Activated CD4-positive, CD25-positive, alpha-beta regulatory T cell treated with anti-CD3 and anti-CD28 coated beads, Interleukin-2, amount 50 U/mL, for 24 hours (primary cell): ENCODE results near the gene CCDC174.
"Not testable (repeated sequence)": the region's sequence is repeated elsewhere in the genome, so short reads cannot be mapped to it uniquely, and the experiment has no call there.

Experiments used
- ATAC-seq, 2 donors: fragments of 150-1000 bp; cut with Tn5 transposase; one replicate each; pipeline ENCODE4 v1.10.0; 2021; ENCODE audit warnings: mild to moderate bottlenecking in 1 of 2, moderate library complexity in 1 of 2

Gene CCDC174

DNA sequence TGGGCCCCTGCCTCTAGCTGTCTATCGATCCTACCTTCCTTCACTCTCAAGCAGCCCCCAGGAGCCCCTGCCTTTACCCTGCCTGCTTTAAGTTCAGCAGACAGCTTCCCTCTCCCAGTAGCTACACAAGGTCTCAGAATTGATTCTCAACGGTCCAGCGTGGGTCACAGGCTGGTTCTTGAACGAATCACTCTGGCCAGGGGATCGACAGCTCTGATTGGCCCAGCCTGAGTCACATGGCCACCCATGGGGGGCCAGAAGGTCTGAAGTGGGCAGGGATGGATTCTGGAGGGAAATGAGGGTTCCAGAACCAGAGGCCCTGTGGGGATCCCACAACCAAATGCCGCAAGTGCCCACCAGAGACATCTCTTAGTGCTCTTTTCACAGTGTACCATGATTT, 23.7 kb upstream of the CCDC174 start:
- no peak for ATAC-seq

DNA sequence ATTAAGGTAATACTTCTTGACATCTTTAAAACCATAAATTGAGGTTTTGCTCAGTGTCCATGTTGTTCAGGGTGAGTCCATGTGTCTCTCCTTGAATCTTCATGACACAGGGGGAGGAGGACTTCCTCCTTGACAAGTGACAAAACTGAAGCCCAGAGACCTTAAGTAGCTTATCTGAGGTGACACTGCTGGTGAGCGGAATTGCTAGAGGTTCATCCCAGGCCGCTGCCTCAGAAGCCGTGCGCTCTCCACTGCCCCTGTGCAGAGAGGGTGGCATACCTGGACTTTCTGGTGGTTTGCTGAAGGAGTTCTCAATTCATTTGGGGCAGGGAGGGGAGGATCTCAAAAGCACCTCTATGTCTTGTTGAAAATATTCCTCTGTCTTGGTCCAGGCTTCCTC, 23.2 kb upstream of the CCDC174 start:
- no peak for ATAC-seq

DNA sequence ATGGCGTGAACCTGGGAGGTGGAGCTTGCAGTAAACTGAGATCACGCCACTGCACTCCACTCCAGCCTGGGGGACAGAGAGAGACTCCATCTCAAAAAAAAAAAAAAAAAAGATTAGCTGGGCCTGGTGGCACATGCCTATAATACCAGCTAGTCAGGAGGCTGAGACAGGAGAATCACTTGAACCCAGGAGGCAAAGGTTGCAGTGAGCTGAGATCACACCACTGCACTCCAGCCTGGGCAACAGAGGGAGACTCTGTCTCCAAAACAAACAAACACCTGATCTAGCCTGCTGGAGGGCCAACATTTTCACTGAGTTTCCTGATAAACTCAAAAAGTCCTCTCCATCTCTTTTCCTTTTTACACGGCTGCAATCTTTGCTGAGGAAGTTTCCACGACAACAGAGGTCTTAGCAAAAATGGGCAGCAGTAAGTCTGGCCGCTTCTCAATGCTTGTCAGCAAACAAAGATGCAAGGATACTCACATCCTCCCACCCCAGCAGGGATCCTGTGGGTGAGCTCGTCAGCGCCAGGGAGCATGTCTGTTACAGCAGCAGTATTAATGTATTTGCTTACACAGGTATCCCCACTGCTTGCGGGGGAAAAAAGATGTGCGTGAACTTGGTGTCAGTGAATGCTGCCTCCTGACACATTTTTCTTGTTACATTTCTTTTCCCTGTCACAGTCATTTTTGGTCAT, 21.0 kb upstream of the CCDC174 start:
- ATAC-seq: no peak

DNA sequence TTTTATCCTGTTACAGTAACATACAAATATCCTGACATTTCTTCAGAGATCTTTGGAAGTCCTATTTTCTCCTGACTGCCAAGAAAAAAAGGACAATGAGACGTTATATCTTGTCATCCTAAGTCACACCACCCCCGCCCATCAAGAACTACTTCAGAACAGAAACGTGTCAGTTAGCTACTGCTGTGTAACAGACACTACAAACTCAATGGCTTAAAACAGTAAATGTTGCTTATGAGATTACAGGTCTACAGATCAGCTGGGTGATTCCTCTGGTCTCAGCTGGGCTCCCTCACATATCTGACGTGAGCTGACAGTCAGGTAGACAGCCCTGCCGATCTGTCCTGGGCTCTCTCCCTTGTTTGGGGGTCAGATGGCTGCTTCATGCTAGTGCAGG, 20.5 kb upstream of the CCDC174 start:
- no peak for ATAC-seq

DNA sequence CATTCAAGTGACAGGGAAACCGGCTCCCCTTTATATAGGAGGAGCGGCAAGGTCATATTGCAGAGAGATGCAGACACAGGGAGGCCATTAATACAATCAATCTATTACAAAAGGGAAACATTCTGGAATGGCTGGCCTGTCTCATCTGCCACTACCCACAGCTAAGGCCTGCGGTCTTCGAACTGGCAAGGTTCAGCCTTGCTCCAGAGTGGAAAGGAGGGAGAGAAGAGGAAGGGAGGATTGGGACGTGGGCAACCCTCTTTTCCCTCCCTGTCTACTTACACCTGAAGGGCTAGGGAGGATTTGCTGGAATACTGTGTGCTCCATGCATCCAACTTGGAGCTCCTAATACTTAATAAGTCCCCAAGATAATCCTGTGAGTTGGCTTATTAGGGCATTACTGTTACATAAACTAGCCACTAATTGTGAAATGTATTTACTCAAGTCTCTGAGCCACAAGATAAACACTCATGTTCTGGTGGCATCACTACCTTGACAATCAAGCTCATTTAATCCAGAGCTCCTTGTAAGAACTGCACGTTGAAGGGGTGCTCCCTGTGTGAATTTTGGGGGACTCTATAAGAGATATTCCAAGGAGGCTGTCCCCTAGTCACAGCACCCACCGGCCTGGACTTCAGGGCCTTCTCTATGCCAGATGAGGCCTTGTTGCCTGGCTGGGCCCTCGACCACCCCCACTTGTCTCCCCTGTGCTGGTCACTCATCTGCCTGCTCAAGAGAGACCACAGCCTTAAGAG, 19.7 kb upstream of the CCDC174 start:
- no peak for ATAC-seq

DNA sequence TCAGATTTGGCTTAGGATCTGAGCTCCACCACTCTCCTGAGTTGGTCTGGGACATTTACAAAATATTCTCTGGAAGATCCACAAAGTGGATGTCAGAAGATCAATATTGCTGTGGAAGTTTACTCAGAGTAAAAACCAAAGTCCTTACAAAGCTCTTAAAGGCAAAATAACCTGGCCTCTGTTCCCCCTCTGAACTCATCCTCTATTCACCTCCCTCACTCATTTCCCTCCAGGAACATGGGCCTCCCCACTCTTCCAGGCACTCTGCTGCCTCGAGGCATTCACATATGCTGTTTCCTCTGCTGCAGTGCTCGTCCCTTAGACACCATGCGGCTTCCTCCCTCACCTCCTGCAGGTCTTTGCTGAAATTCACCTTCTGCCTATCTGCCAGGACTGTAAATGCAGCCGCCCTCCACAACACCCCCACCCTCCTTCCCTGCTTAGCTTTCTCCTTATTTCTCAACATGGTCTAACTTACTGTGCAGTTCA, 19.1 kb upstream of the CCDC174 start:
- ATAC-seq: no peak

DNA sequence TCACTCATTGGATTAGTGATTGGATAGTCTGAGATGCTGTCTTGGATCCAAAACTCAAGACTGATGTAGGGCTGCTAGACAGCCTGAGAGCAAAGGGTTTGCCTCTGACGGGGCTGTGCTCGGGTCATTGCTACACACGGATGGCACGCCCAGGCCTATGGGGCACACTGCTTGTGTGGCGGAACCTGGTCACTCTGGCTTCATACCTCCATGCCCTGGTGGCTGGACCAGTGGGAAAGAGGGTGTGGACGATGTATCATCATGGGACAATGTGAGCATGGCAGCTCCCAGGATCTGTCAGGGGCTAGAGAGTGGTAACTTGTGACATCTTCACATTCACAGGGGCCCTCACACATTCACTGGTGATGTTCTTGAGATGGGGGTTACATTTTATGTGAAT, 18.1 kb upstream of the CCDC174 start:
- ATAC-seq: no peak

DNA sequence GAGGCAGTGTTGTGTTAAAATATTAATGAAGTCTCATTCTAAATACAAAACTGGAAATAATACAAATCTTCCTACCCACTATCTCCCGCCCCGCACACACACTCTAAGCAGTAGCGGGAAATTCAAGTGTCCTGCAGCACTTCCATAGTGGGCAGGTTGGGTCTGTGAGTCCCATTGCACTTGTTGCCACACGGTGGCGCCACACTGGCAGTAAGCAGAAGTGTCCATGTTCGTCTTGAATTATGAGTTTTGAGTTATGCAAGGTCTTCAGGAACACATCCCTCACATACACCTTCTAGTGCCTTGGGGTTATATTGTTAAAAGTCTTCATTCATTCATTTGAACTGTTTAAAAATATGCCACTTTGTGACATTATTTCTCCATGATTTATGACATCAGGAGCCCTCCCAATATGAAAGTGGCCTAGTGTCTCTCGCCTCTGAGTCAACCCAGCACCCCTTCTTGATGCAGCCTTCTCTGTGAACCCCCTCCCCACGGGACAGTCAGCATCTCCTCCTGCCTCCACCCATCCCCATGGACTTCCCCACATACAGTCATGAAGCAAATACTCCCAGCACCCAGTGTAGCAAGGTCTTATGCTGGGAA, 17.6 kb upstream of the CCDC174 start:
- ATAC-seq: peak; percentile 41 to 49

DNA sequence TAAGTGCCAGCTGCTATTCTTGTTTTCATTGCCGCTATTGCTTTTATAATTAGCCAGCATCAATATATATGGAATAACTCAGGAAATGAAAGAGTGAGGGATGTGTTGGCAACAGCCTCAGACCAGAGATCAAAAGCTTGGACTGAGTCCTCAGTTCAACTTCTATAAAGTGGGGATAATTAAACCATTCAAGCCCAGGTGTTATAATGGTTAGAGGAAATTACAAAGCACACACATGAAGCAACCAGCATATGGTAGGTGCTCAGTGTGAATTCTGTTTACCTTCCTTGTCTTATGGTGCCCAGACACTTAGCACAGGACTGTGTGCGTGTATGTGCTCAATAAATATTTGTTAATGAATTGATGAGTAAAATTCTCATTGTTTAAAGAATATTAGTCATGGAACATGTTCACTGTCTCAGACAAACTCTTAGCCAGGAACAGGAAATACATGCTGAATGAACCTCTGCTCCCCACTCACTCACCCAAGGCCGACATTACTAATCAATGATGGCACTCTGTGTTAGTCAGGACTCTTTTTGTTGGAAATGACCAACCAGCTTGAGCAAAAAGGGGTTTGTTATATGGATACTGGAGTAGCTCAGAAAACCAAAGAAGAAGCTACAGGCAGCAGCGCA, 16.7 kb upstream of the CCDC174 start:
- ATAC-seq: no peak

DNA sequence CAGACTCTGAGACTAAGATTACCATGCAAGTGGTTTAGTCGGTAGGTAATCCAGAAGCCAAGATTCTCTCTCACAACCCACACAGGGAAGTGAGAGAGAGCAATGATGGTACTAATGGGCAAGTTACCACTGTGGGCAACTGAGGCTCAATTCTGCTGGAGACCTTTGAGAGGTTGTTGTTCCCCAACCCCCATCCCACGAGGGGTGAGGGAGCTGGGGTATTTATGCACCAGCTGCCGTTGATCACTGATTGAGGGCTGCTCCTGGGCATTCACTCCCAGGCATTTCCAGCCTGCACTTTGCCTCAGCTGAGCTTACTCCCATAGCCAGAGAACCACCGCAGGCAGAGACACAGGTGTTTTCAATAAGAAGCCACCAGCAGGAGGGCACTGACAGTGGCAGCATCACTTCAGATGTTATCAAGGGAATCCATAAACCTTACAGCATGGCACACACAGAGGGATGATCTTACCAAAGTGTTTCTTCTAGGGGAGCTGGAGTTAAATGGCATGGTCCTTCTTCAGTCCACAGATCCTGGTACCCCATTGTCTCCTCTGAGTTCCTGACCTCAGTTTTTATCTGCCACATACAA, 15.0 kb upstream of the CCDC174 start:
- ATAC-seq: no peak

DNA sequence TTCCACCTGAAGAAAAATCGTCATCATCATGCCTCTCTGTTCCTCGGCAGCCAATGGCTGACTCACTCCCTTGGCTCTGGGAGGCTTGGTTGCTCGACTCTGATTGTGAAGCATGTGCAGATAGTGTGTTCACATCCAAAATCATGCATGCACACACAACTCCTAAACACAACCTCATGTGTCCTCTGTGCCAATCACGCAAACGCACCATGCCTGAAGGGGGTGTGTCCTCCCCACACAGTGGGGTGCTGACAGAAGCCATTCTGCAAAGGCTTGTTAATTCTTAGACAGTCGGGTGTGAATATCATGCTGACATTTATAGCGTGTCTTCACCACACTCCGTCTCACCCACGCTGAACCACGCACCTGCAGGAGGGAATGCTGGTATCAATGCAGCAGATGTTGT, 11.4 kb upstream of the CCDC174 start:
- no peak for ATAC-seq

DNA sequence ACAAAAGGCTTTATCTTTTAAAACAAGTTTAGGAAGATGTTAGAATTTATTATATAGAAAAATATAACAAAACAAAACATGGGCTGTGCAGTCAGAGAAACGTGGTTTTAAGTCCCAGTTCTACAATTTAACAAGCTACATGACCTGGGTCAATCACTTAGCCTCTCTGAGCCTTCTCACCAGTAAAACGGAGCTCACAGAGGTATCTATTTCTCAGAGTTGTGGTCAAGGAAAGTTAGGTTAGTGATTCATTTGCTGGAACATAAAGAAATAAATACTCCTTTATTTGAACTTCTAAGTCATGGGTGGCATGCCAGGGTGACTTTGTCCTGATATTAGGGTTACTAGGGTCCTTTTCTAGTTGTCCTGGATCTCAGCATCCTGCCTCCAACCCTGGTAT, 10.8 kb upstream of the CCDC174 start:
- no peak for ATAC-seq

DNA sequence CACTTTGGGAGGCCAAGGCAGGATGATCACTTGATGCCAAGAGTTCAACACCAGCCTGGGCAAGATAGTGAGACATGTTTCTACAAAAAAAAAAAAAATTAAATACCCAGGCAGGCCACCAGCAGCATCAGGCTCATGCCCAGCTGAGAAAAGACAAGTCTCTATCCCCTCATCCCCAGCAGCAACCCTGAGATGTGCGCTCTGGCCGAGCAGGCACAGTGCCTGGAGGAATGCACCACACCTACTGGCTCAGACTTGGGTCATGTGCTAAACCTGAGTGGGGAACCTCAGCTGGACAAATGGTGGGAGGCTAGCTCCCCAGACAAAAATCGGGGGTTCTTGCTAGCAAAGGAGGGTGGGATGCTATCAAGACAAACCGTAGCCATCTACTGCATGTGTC, 10.2 kb upstream of the CCDC174 start:
- ATAC-seq: no peak

DNA sequence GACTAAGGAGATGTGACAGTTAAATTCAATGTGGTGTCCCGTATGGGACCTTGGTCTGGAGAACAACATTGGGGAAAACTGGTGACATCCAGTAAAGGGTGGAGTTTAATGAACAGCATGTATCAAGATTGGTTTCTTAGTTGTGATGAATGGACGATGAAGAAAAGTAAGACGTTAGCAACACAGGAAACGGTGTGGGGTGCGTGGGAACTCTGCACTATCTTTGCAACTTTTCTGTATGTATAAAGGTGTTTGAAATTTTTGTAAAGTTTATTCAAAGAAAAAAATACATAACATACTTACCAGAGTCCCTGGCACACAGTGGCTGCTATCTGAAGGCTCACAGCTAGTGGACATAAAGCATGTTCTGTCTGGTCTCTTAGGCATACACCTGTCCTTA, 6.1 kb upstream of the CCDC174 start:
- no peak for ATAC-seq

DNA sequence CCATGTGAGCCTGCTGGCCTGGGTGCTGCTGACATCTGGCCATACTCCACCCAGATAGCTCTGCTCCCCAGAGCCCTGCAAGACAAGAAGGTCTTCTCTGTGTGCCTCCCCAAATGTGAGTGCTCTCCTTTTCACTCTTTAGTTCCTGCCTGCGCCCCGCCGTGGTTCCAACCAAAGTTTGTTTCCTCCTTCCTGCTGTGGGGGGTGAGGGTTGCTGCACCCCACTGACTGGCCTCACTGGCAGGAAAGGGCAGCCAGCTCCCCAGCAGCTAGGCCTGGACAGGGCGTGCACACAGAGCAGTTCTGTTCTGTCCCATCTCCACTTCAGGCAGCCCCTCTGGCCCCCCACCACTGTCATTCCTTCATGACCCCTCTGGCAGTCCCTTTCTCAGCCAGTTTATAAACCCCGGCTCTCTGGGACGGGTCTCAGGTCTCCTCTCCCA, 5.4 kb upstream of the CCDC174 start:
- no peak for ATAC-seq

DNA sequence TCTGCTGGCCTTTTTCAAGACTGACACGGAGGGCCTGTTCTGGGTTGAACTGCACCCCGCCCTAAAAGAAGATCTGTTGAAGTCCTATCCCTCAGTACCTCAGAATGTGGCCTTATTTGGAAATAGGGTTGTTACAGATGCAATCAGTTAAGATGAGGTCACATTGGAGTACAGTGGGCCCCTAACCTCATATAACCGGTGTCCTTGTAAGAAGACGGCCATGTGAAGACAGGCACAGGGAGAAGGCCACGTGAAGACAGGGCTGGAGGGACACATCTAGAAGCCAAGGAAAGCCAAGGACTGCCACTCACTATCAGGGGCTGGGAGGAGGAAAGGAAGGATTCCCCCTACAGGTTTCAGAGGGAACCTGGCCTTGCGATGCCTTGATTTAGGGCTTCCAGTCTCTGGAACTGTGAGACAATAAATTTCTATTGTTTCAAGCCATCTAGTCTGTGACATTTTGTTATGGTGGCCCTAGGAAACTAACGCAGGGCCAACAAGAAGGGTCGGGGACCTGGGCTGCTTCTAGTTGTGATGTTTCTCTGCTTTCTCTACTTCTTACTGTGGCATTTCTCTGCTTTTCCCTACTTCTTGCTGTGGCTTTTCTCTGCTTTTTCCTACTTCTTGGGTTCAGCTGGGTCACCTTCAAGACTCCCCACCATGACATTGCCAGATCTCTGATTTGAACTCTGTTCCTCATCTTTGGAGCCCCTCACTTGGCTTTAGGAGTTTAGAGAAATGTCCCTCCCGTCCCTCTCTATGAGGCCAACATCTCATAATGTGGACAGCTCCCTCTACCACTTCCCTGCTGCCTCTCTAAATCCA, 4.8 kb upstream of the CCDC174 start:
- ATAC-seq: no peak

DNA sequence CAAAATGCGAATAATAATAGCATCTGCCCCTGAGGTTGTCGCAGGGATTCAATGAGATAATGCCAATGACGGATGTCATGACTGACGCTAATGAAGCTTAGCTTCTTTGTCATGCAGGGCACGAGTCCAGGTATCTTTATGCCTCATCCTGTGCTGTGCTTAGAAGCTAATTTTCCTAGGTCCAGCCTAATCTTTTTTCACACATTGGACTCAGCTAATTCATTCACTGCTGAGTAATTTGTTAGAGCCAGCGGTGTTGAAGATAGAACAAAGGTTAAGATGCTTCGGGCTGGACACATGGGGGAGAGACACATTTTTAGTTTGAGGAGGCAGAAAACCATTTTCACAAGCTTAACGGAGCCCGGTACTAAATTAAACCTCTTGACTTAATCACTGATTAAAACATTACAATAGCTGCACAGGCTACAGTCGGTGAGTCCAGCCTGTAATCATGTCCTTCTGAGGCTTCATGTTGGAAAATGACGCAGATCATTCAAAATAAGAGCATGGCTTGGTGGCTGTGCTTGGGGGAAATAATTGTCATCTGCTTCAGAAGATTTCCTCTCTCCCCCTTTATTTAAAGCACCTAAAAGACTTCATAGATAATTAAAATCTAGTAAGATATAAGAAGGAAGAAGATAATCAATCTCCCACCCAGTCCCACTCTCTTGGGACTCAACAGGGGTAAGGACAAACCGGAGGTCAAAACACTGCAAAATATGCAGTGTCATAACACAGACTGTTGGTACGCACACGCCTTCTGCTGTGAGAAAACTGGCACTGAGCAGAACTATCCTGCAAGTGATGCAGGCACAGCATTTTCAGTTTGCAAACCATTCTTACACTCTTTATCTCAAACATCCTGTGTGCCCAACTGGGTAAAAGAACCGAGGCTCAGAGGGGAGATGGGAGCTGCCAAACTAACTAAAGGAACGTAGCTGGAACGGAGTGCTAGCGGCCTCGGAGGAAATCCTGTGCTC, 3.3 kb upstream of the CCDC174 start:
- no peak for ATAC-seq

DNA sequence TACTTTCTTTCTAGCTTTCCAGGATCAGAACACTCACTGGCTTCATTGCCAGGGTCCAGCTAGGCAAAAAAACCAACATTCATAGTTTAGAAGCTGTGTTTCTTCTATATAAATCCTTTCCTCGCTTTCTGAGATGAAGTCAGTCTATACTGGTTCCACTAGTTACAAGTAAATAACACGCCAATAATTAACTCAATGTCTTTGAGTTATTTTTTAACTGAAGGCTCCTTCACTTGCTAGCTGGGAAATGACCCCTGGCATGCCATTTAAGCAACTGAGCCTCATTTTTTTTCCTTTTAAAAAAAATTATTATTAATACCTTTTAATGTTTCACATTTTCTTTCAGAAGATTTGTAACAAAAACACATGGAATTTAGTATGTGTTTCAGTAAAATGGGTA, 2.1 kb upstream of the CCDC174 start:
- no peak for ATAC-seq

DNA sequence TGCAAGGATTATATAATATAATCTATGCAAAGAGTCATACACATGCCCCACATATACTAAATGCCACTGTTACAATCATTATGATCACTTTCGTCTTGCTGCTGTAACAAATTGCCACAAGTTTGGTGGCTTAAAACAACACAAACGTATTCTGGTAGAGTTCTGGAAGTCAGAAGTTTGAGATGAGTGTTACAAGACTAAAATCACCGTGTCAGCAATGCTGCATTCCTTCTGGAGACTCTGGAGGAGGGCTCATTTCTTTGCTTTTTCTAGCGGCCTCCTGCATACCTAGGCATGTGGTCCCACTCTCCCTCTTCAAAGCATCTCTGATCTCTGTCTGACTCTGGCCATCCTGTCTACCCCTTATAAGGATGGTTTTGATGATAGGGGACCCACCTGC, 1.4 kb upstream of the CCDC174 start:
- no peak for ATAC-seq

DNA sequence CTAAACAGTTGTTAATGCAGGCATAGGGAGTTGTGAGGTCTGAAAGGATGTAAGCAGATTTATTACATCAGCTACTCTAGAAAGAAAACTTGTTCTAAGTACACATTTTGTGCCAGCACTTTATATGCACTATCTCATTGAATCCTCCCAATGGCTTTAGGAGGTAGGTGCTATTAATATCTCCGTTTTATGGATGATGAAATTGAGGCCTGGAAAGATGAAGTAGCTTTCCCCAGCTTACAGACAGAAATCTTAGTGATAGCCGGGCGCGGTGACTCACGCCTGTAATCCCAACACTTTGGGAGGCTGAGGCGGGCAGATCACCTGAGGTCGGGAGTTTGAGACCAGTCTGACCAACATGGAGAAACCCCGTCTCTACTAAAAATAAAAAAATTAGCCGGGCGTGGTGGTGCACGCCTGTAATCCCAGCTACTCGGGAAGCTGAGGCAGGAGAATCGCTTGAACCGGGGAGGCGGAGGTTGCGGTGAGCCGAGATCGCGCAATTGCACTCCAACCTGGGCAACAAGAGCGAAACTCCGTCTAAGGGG, 872 bp downstream of the CCDC174 start:
- not testable (repeated sequence) for ATAC-seq

DNA sequence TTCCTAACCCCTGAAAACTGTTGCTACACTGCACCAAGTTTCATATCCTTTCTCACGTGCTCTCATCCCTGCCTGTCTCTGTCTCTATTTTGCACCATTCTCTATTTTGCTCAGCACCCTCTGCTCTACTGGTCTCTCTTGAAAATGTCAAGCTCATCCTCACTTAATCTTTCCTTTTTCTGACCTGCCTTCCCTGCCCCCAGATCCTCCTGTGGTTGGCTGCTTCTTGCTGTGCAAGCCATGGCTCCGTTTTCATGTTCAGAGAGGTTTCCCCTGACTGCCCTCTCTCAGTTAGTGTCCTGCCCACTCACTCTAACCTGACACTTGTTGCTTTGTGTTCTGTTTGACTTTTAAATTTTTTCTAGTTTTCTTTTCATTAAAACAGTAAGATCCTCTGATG, 6.0 kb downstream of the CCDC174 start:
- ATAC-seq: no peak
